HEK293 (cell line): Measurements from ENCODE around the gene SART1.

ENCODE experiments used
- CTCF ChIP-seq: fragments of 450-650 bp; formaldehyde crosslinking; IDR thresholded peaks from 2 replicates; pipeline ENCODE4 v1.5.1; 2016; ENCODE audit warnings: missing biosample characterization, missing genetic modification characterization
- HOXA7 ChIP-seq: sonication (generic); formaldehyde crosslinking; IDR thresholded peaks from 2 replicates; pipeline ENCODE4 v1.8.1; 2022; ENCODE audit warnings: missing genetic modification reagents, borderline replicate concordance
- MYNN ChIP-seq: fragments of 450-650 bp; formaldehyde crosslinking; IDR thresholded peaks from 2 replicates; pipeline ENCODE4 v1.5.1; 2016; ENCODE audit warnings: missing biosample characterization, missing genetic modification characterization, borderline replicate concordance
- REST ChIP-seq: fragments of 450-650 bp; formaldehyde crosslinking; IDR thresholded peaks from 2 replicates; pipeline ENCODE4 v1.5.1; 2016; ENCODE audit warnings: missing biosample characterization, missing genetic modification characterization
- ZBTB1 ChIP-seq: fragments of 450-650 bp; formaldehyde crosslinking; IDR thresholded peaks from 2 replicates; pipeline ENCODE4 v1.5.1; 2016; ENCODE audit warnings: missing biosample characterization, missing genetic modification characterization
- ZFP37 ChIP-seq: fragments of 450-650 bp; formaldehyde crosslinking; IDR thresholded peaks from 2 replicates; pipeline ENCODE4 v1.5.1; 2016; ENCODE audit warnings: missing biosample characterization, missing genetic modification characterization
- ZNF133 ChIP-seq: fragments of 450-650 bp; formaldehyde crosslinking; IDR thresholded peaks from 2 replicates; pipeline ENCODE4 v1.5.1; 2016; ENCODE audit warnings: missing biosample characterization, missing genetic modification characterization
- ZNF510 ChIP-seq: fragments of 450-650 bp; formaldehyde crosslinking; IDR thresholded peaks from 2 replicates; pipeline ENCODE4 v1.5.1; 2018; ENCODE audit warnings: mild to moderate bottlenecking, missing genetic modification characterization, missing biosample characterization; ENCODE audit not compliant: insufficient replicate concordance
- ZNF596 ChIP-seq: fragments of 450-650 bp; IDR thresholded peaks from 2 replicates; pipeline ENCODE4 v1.5.0; 2018; ENCODE audit warnings: missing biosample characterization, mild to moderate bottlenecking, missing genetic modification characterization, moderate library complexity
- ZNF830 ChIP-seq: fragments of 450-650 bp; IDR thresholded peaks from 2 replicates; pipeline ENCODE4 v1.5.0; 2018; ENCODE audit warnings: missing biosample characterization, missing genetic modification characterization, low read depth, mild to moderate bottlenecking, moderate library complexity
- ZSCAN4 ChIP-seq: fragments of 450-650 bp; formaldehyde crosslinking; IDR thresholded peaks from 2 replicates; pipeline ENCODE4 v1.5.1; 2017; ENCODE audit warnings: missing biosample characterization, missing genetic modification characterization

- TF ChIP-seq CTCF (no peak), ZFP37 (tag by site-specific recombination) (no peak), REST (tag by site-specific recombination) (no peak), HOXA7 (no peak), MYNN (tag by site-specific recombination) (no peak), ZNF596 (no peak), ZNF510 (no peak), ZSCAN4 (tag by site-specific recombination) (no peak), ZBTB1 (tag by site-specific recombination) (no peak), ZNF830 (tag by site-specific recombination) (no peak), ZNF133 (no peak)
Observed at GRCh38 chr11:65997286-65997685, 35.8 kb downstream of the SART1 start.
